ENCODE data around the gene RASSF8.

RASSF8 gene

GRCh38 chr12:25993901-25994651 lies 35.6 kb downstream of the RASSF8 start:
- no peak for DNase-seq (ENCODE audit: low spot score)

GRCh38 chr12:25994901-25995625 lies 36.6 kb downstream of the RASSF8 start:
- DNase-seq (ENCODE audit: low spot score), result no peak

DNA sequence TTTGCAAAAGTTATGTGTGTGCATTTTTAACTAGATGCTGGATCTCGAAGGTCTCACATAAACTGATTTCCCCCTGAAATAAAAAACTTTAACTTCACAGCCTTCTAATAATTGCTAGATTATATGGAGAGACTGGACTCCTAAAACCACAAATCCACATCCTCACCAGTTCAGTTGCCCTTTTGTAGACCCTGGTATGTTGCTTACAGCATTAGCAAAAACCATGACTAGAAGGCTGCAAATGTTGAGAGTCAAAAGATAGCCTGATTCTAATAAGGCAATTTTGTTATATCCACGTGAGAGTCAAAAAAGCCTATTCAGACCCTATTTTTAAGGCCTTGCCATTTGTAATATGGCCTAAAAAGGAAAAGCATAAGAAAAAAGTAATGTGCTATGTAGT lies 37.4 kb downstream of the RASSF8 start:
- DNase-seq (ENCODE audit: low spot score), result no peak

GRCh38 chr12:25996677-25997076 lies 38.2 kb downstream of the RASSF8 start:
- no peak for DNase-seq (ENCODE audit: low spot score)

- DNase-seq (ENCODE audit: low spot score), result peak; percentile 76
Observed at GRCh38 chr12:25997201-25997963, 38.9 kb downstream of the RASSF8 start.

DNA sequence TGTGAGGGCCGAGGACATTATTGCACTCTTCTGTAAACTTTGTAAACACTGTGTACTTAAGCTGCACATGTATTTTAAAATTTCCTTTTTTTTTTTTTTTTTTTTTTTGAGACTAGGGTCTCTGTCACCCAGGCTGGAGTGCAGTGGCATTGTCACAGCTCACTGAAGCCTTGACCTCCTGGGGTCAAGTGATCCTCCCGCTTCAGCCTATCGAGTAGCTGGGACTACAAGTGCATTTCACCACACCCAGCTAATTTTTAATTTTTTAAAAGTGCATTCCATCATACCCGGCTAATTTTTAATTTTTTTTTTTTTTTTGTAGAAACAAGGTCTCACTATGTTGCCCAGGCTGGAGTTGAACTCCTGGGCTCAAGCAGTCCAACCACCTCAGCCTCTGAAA lies 42.4 kb downstream of the RASSF8 start:
- DNase-seq (ENCODE audit: low spot score), result no peak

- DNase-seq (ENCODE audit: low spot score), result no peak
Observed at GRCh38 chr12:26001530-26001929, 43.0 kb downstream of the RASSF8 start.

- DNase-seq (ENCODE audit: low spot score), result no peak
Observed at GRCh38 chr12:26003065-26003464, 44.6 kb downstream of the RASSF8 start.

GRCh38 chr12:26007566-26007965 lies 49.1 kb downstream of the RASSF8 start:
- no peak for DNase-seq (ENCODE audit: low spot score)

GRCh38 chr12:26009593-26009992 lies 51.1 kb downstream of the RASSF8 start:
- DNase-seq (ENCODE audit: low spot score), result no peak

GRCh38 chr12:26010293-26010821 lies 51.9 kb downstream of the RASSF8 start:
- no peak for DNase-seq (ENCODE audit: low spot score)

- DNase-seq (ENCODE audit: low spot score), result no peak
Observed at GRCh38 chr12:26011099-26011498, 52.6 kb downstream of the RASSF8 start.

DNA sequence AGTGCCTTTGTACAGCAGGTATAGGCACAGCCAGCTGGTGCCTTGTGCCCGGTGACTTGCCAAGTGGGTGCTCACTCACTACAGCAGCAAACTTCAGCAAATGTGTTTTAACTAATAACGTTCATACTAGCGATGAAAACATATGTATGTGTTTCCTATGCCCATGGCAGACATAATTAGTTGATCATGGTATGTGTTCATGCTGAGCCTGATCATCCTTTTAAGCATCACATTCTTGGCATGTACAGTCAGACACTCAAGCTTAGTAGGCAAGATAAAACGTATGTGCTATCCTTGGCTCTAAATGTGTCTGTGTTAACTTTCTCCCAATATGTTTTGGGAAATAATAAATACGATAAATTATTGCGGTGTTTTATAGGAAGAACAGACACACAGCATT lies 55.6 kb downstream of the RASSF8 start:
- DNase-seq (ENCODE audit: low spot score), result no peak

- DNase-seq (ENCODE audit: low spot score), result no peak
Observed at GRCh38 chr12:26016516-26016915, 58.0 kb downstream of the RASSF8 start.

DNA sequence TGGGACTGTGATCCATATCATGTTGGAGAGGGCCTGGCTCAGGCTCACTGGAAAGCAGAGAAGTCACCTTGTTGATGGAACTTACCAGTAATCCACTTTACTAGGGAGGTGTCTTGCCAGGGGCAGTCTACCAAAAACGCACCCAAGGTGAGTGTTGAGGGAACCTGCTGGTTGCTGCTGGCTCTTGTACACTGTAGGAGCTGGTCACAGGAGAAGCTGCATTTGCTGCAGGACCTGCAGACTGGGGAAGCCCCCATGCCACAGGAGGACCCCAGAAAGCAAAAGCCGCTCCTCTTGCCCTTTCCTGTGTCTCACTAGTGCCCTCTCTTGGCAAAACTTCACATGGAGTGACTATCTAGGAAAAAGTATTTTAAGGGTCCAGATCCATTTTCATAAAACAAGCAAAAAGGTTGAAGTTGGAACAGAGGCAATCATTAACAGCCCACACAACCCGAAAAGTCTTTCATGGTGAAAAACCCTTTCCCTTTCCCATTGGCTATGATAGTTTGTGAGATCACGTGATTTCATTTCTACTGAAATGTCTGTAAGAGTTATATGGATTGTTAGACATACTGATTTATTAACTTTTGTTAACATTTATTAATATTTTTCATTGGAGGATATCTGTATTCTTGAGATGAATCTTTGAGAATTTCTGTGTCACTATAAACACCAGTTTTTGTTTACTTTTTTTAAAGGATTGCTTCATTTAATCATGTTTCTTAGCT lies 59.2 kb downstream of the RASSF8 start:
- DNase-seq (ENCODE audit: low spot score), result peak; percentile 40

DNA sequence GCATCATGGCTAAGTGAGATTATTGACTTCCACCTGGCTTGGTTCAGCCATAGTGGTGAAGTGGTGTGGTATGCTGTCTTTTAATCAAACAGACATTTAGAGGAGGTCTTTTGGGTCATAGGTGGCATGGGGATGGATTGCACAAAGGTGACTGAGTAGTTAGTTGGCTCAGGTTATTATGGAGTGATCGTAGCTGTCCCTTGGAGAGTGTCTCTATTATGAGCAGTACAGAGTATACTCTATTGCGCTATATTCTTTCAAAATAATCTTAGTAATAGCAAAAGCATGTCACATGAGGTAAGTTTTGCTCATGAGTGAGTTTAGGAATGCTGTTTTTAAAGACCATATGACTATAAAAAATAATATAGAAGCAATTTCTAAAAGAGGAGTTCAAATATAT lies 60.4 kb downstream of the RASSF8 start:
- no peak for DNase-seq (ENCODE audit: low spot score)

DNA sequence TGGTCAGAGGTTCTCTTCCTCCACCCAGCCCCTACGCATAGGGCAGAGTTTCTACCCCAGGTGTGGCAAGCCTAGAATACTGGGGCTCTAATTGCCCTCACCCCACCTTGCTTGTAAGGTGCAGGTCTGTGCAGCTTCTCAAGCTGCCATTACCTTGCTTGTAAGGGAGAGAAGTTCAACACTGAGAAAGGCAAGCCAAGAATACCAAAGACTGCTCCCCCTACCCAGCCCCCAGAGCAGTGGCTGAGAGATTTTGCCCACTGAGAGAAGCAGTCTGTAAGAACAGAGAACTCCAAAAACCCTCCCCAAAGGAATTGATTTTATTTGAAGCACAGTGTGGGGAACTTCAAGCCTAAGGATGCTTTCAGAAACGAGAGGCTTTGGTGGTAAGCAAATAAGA lies 63.1 kb downstream of the RASSF8 start:
- no peak for DNase-seq (ENCODE audit: low spot score)

- no peak for DNase-seq (ENCODE audit: low spot score)
Observed at GRCh38 chr12:26022043-26022442, 63.6 kb downstream of the RASSF8 start.

DNA sequence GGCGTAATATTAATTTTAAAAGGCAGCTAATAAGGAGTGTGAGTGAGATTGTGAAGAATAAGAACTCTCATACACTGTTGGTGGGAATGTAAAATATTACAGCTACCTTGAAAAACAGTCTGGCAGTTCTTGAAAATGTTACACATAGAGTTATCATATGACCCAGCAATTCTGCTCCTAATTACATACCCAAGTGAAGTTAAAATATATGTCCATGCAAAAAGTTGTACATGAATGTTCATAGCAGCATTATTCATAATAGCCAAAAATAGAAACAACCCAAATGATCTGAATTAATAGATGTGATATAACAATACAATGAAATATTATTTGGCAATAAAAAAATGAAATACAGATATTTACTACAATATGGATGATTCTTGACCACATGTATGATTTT lies 68.2 kb downstream of the RASSF8 start:
- DNase-seq (ENCODE audit: low spot score), result no peak

DNA sequence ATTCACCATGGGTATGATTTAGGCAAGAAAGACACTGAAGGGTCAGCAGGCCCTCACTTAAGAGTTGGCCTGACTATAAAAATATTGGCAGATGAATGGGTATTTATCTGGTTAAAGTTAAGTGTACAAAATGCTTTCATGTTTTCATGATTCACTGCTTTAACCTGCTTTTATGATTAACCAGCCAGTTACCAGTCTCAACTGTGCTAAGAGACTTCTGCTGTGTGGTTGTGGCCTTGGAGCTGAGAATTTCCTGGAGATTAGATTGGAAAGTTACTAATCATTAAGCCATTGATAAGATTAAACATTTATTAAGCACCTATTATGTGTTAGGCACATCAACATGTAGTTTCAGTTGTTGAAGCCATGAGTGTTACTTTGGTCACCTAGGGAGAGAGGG lies 68.9 kb downstream of the RASSF8 start:
- DNase-seq (ENCODE audit: low spot score), result no peak

GRCh38 chr12:26028953-26029735 lies 70.7 kb downstream of the RASSF8 start:
- DNase-seq (ENCODE audit: low spot score), result peak; percentile 46
